Measurements from ENCODE around the gene OR52J3.

GRCh38 chr11:5038341-5038740 is 8.0 kb upstream of the OR52J3 start:
- TF ChIP-seq CBX3 (IDR thresholded peaks at IDR 0.05; ENCODE audit: borderline replicate concordance, low read depth) (no peak), CTCF (IDR thresholded peaks at IDR 0.05 in 2 of 3, conservative IDR thresholded peaks at IDR 0.05 in 1 of 3; ENCODE audit: control insufficient read depth in 2 of 3, extremely low read depth in 1 of 3, insufficient read depth in 1 of 3, low read depth in 3 of 3, low read length in 3 of 3) (no peak), POLR2A (IDR thresholded peaks at IDR 0.05; ENCODE audit: low read depth, low read length) (no peak), USF1 (IDR thresholded peaks at IDR 0.05; ENCODE audit: borderline replicate concordance, extremely low read length, insufficient read depth, low read depth, low read length) (no peak), TCF7 (IDR thresholded peaks at IDR 0.05; ENCODE audit: borderline replicate concordance) (no peak), ZNF217 (IDR thresholded peaks at IDR 0.05) (no peak), BACH1 (IDR thresholded peaks at IDR 0.05; ENCODE audit: borderline replicate concordance) (no peak), SUZ12 (IDR thresholded peaks at IDR 0.05; ENCODE audit: unreplicated experiment) (no peak), REST (IDR thresholded peaks at IDR 0.05; ENCODE audit: low read depth, low read length) (no peak), RAD51 (IDR thresholded peaks at IDR 0.05) (no peak), NFIC (IDR thresholded peaks at IDR 0.05; ENCODE audit: low read depth, low read length) (no peak), EP300 (IDR thresholded peaks at IDR 0.05; ENCODE audit: borderline replicate concordance in 1 of 2, control insufficient read depth in 1 of 2, low read depth in 2 of 2, low read length in 2 of 2) (no peak)
